ENCODE measurements around the gene TIGD4.
"Not testable (repeated sequence)": the region's sequence is repeated elsewhere in the genome, so short reads cannot be mapped to it uniquely, and the experiment has no call there.

Gene TIGD4

GRCh38 chr4:152778656-152779512, 646 bp downstream of the TIGD4 start:
- DNase-seq, result peak; percentile 46

DNA sequence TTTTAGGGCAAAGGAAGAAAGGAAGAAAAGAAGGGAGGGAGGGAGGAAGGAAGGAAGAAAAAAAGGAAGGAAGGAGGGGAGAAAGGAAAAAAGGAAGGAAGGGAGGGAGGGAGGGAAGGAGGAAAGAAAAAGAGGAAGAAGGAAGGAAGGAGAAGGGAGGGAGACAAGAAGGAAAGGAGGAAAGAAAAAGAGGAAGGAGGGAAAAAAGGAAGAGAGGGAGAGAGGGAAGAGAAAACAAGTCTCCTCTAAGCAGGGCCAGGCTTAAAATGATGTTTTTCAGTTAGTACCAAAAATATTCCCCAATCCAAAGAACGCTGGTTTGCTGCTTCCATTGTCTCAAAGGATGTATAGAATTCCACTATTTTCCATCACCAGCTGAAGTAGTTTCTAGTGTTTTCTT, 2.0 kb downstream of the TIGD4 start:
- DNase-seq, result no peak

DNA sequence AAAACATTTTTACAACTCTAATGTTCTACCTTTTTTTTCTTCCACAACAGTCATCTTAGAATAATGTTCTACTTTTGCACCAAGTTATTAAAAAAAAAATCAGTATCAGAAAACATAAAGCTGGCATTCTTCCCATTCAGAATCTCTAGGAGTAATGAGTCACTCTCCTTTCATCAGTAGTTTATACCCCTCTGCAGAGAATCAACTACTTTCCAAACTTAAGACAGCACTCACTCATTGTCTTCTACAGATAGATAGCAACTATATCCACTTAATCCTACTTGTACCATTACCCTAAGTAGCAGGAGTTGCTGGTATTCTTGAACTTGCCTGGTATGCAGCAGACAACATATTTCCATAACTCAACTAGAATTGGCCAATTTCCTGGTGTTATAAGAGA, 3.2 kb downstream of the TIGD4 start:
- DNase-seq, result no peak

DNA sequence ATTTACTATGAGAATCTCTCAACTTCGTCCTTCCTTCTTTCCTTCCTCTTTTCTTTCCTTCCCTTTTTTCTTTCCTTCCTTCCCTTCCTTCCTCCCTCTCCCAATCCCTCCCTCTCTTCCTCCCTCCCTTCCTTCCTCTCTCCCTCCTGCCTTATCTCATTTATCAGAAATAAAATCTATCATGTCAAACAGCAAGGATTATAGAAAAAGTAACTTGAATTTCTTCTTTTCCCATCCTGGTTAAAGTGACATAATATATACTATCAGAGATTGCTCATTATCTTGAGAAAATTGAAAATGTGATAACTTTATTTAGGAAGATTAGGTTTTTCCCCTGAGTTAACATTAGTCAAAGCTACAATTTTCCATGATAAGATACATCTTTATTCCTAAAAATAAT, 5.6 kb downstream of the TIGD4 start:
- DNase-seq, result no peak

DNA sequence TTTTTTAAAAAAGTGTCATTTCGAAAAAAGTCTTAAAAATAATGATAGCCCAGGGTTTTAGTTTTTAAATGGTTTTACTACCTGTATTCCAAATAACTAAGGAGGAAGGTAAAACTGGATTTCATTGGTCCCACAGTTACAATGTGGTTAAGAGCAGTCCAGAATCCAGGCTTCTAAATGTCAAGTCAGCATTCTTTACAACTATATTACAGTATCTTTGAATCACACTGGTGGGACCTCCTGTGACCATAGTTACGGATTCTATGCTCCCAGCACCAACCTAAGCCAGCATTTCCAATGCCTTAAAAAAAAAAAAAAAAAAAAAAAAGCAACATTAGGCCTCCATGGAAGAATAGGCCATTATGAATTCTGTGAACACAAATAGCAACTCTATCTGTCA, 6.2 kb downstream of the TIGD4 start:
- no peak for DNase-seq

DNA sequence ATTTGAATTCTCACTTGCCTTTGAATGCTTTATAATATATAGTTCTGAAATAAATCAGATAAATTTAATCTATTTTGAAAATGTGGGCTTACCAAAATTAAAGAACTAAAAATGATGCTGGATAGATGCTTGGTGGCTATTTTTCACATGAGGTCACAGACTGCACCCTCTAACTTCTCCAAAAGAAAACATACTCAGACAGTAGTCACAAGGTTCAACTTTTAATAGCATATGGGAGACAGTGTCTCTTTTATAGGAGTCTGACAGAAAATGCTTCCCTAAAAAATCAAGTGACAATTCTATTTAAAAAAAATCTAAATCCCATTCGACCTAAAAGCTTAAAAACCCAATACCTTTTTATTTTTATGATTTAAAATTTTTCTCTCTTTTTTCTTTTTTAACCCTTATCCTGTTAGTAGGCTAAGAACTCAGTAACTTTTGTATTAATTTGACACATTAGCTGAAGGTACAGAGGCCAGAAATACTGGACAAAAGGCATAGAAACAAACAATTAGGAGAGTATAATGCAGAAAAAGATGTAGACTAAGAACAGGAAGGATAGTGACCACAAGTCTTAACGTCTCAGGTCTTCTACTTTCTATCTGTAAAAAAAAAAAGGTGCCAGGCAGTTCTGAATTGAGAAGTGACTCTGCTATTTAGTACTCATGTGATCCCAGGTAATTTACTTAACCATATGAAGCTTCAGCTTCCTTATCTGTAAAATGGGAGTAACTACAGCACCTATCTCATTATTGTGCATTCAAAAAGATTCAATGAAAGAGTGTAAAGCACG, 7.6 kb downstream of the TIGD4 start:
- no peak for DNase-seq

- DNase-seq, result not testable (repeated sequence)
Measured at GRCh38 chr4:152765069-152765737, 14.3 kb downstream of the TIGD4 start.

DNA sequence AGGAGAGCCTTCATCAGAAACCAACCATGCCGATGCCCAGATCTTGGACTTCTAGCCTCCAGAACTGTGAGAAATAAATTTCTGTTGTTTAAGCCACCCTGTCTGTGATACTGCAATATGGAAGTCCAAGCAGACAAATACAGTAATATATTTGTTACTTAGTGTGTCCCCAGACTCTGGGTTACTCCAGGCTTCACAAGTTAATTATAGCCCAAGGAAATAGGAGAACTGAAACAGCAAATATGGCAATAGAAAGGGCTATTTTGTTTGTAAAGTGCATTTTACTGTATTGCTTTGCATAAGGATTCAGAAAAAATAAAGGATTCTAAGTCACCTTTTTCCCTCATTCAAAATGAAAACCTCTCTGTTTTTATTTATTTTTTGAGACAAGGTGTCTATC, 15.7 kb downstream of the TIGD4 start:
- no peak for DNase-seq

- DNase-seq, result no peak
Measured at GRCh38 chr4:152748619-152749018, 30.9 kb downstream of the TIGD4 start.

DNA sequence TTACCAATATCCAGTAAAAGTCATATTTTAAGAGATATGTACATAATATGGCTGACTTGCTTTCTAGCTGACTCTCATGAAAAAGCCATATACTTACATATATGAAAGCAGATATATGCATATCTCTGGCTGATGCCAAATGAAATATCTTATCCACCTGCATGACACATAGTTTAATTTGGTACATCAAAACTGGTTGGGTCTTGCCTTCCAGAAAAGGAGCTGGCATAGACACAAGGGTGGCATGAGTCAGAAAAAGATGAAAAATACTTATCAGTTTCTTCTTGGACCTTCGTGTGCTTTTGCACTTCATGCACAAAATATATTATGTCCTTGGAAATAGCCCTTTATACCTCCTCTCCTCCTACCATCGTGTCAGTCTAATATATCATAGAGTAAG, 32.1 kb downstream of the TIGD4 start:
- DNase-seq, result no peak

DNA sequence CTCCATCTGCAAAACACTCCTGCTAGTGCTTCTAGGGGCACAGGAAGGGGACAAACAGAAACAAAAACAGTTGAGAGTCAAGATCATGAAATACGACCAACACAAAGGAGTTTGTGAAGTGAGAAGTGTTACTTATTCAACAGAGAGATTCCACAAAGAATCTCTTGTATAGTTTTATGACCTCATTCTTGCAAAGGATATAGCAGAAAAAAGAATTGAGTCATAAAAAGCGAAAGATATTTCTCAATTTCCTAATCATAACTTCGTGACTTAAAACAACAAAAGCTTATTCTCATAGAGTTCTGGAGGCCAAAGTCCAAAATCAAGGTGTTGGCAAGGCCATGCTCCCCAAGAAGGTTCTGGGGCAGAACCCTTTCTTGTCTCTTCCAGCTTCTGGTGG, 40.7 kb downstream of the TIGD4 start:
- DNase-seq, result no peak

GRCh38 chr4:152735906-152736305, 43.6 kb downstream of the TIGD4 start:
- no peak for DNase-seq

GRCh38 chr4:152735396-152735859, 44.1 kb downstream of the TIGD4 start:
- peak; percentile 40 for DNase-seq

DNA sequence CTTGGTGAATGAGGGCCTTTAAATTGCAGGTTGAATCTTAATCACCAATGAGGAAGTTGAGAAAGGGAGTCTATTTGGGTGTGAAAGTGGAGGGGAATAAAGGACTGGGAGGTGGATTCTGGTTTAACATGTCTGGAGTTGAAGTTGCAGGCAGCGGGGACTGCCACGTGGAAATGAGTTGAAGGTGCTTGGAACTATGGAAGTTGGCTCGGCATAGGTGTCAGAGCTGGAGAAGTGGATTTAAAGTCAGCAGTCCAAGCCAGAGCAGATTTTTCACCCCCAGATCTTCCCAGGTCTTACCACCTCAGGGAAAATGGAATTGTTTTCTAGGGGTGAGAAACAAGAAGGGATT, 44.9 kb downstream of the TIGD4 start:
- DNase-seq, result no peak

- no peak for DNase-seq
Measured at GRCh38 chr4:152734015-152734698, 45.4 kb downstream of the TIGD4 start.

DNA sequence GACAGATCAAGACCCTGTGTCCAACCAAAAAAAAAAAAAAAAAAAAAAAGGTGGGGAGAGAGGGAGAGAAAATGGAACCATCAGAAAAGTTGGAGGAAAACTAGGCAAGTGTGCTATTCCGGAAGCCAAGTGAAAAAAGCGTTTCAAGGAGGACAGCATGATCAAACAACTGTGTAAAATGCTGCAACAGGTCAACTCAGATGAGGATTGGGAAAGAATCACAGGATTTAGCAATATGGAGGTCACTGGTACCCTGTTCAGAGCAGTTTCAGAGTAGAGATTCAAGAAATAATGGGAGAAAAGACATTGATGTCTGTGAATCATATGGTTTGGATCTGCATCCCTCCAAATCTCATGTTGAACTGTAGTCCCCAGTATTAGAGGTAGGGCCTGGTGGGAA, 47.5 kb downstream of the TIGD4 start:
- no peak for DNase-seq

DNA sequence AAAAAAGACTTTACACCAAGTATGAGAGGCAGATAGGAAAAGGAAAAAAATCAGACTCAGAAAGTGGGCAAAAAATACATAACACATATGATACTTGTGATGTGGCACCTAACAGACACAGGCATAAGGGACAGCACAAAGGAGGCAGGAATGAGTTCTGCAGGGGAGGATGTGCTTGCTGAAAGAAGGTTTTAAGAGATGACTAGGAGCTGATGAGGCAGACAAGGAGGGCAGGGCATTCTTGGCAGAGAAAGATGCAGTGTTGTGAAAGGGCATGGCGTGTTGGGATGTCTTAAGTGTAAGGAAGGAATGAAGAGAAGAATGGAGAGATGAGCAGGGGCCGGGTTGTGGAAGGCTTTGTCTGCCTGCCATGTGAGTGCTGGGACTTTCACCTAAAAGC, 50.1 kb downstream of the TIGD4 start:
- DNase-seq, result no peak

DNA sequence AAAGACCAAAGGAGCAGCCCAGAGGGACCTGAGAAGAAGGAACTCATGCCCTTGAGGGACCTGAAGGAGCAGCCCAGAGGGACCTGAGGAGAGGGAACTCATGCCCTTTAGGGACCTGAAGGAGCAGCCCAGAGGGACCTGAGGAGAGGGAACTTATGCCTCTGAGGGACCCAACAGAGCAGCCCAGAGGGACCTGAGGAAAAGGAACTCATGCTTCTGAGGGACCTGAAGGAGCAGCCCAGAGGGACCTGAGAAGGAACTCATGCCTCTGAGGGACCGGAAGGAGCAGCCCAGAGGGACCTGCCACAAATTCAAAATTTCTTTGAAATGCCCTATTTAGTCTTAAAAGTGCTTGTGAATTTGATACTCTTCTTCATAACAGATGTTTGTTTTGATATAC, 51.2 kb downstream of the TIGD4 start:
- no peak for DNase-seq

DNA sequence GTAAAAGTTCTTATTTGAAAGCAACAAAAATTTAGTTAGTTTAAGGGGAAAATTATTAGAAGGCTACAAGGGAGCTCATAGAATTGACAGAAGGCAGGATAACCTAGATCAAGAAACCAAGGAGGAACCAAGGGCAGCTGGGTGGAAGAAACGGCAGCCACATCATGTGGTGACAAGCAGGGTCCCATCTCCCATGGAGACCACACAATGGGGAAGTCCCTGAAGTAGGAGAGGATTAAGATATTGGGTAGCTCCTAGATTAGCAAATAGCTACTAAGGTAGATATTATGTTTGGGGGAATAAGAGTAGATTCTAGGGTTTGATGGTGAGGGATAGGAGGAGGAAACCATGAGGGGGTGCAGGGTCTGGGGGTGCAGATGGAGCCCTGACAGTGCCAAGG, 51.7 kb downstream of the TIGD4 start:
- no peak for DNase-seq

DNA sequence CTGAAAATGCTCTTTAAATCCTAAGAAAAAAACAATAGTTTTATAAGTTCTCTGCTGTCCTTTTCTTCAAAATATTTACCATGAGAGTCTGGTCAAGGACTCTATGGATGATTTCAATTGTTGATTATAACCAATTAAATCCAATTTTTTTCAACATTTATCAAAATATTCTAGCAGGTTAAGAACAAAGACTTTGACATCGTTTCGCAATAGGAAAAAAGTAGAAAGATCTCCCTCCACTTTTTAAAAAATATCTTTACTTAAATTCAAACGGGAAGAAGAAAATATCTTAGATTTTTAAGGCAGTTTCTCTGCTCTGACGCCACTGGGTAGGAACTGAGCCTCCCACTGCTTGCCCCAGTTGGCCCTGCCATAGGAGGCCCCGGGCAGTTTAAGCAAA, 55.0 kb downstream of the TIGD4 start:
- no peak for DNase-seq

- DNase-seq, result no peak
Measured at GRCh38 chr4:152723236-152723635, 56.3 kb downstream of the TIGD4 start.

- no peak for DNase-seq
Measured at GRCh38 chr4:152719801-152720556, 59.6 kb downstream of the TIGD4 start.

Data from CD4-positive, alpha-beta T cell treated with Interleukin-17A for 1 hour (primary cell).